H1 (cell line): ENCODE measurements around the gene SLC25A34. TPM values are rescaled to one million over a fixed set of nuclear protein-coding genes. Genes with fewer than 3 reads are reported as not detected.

Experiments
- CTCF ChIA-PET: fragments of 300-600 bp; sonication (Branson Sonifier 250); formaldehyde crosslinking; loops from one replicate; lab custom pipeline; 2021; ENCODE audit not compliant: partially characterized antibody; lab: Charles Lee
- POLR2A ChIA-PET: fragments of 300-600 bp; sonication (Branson Sonifier 250); formaldehyde crosslinking; loops from one replicate; lab custom pipeline; 2021; ENCODE audit warnings: inconsistent platforms; ENCODE audit not compliant: partially characterized antibody; lab: Charles Lee
- DNase-seq, 2 experiments: peaks; one replicate each; pipeline versions ENCODE4 v3.0.0 to v3.0.0-alpha.2; 2010 to 2022; ENCODE audit warnings: low spot score in 2 of 2, low read depth in 1 of 2, mixed read lengths in 1 of 2
- FAIRE-seq: peaks from 2 replicates; lab custom pipeline; 2011; peaks lifted over from hg19 to GRCh38; lab: Jason Lieb, UNC
- H2AFZ ChIP-seq: 2 replicates; pipeline ENCODE4 v1.8.1; 2012; ENCODE audit warnings: low read length, inconsistent platforms
- H2AK5ac ChIP-seq: 2 replicates; pipeline ENCODE4 v1.6.1; 2013; ENCODE audit warnings: low read depth, low read length
- H2BK120ac ChIP-seq: replicated peaks from 2 replicates; pipeline ENCODE3; 2013; ENCODE audit warnings: low read depth, low read length, inconsistent platforms
- H2BK12ac ChIP-seq: 2 replicates; pipeline ENCODE4 v1.6.1; 2013; ENCODE audit warnings: low read depth, low read length
- H2BK15ac ChIP-seq: 2 replicates; pipeline ENCODE4 v1.6.1; 2013; ENCODE audit warnings: low read length
- H2BK20ac ChIP-seq: 2 replicates; pipeline ENCODE4 v1.6.1; 2013; ENCODE audit warnings: low read length
- H2BK5ac ChIP-seq: 2 replicates; pipeline ENCODE4 v1.6.1; 2013; ENCODE audit warnings: low read depth, low read length
- H3K14ac ChIP-seq: 2 replicates; pipeline ENCODE4 v1.6.1; 2013; ENCODE audit warnings: inconsistent platforms; ENCODE audit not compliant: insufficient read length
- H3K18ac ChIP-seq: 2 replicates; pipeline ENCODE4 v1.6.1; 2013; ENCODE audit warnings: low read length; ENCODE audit errors: extremely low read depth
- H3K23ac ChIP-seq: 2 replicates; pipeline ENCODE4 v1.6.1; 2013; ENCODE audit warnings: inconsistent platforms; ENCODE audit not compliant: insufficient read length
- H3K23me2 ChIP-seq: 2 replicates; pipeline ENCODE4 v1.6.1; 2013; ENCODE audit warnings: low read depth, low read length
- H3K27ac ChIP-seq: 2 replicates; pipeline ENCODE4 v1.6.1; 2011; ENCODE audit warnings: low read depth, low read length, inconsistent platforms
- H3K27me3 ChIP-seq, 4 experiments: replicated peaks in 1 of 4; 1 replicate in 1 of 4; 2 replicates in 3 of 4; pipeline versions ENCODE4 v1.6.1 to v1.8.1; 2011 to 2013; ENCODE audit warnings: low read length in 3 of 4, mild to moderate bottlenecking in 3 of 4, inconsistent platforms in 2 of 4, mixed read lengths in 2 of 4, moderate library complexity in 1 of 4; ENCODE audit not compliant: control insufficient read depth in 3 of 4, insufficient read depth in 3 of 4; ENCODE audit errors: extremely low read depth in 1 of 4
- H3K36me3 ChIP-seq, 4 experiments: 2 replicates each; pipeline versions ENCODE4 v1.6.1 to v1.8.1; 2011 to 2013; ENCODE audit warnings: mild to moderate bottlenecking in 4 of 4, low read length in 3 of 4, moderate library complexity in 2 of 4, control low read depth in 1 of 4, inconsistent platforms in 1 of 4; ENCODE audit not compliant: insufficient read depth in 4 of 4, control insufficient read depth in 2 of 4
- H3K4ac ChIP-seq: replicated peaks from 2 replicates; pipeline ENCODE3; 2013; ENCODE audit warnings: low read length, low read depth, mixed read lengths, inconsistent platforms; ENCODE audit not compliant: insufficient read length
- H3K4me1 ChIP-seq, 4 experiments: replicated peaks in 1 of 4; 1 replicate in 1 of 4; 2 replicates in 3 of 4; pipeline versions ENCODE4 v1.6.1 to v1.8.1; 2011 to 2013; ENCODE audit warnings: low read length in 3 of 4, inconsistent platforms in 2 of 4, mixed read lengths in 1 of 4; ENCODE audit not compliant: insufficient read depth in 4 of 4, control insufficient read depth in 3 of 4
- H3K4me2 ChIP-seq, 2 experiments: 2 replicates each; pipeline versions ENCODE4 v1.6.1 to v1.8.1; 2011 to 2013; ENCODE audit warnings: low read depth in 2 of 2, low read length in 2 of 2, control low read depth in 1 of 2, inconsistent platforms in 1 of 2, mild to moderate bottlenecking in 1 of 2; ENCODE audit not compliant: insufficient read depth in 1 of 2
- H3K4me3 ChIP-seq, 4 experiments: fragments of 200-600, 300-600 bp in 1 of 4; sonication (generic), shearing (Covaris generic), sonication (Bioruptor Twin) in 1 of 4; 2 replicates each; pipeline versions ENCODE4 v1.5.1 to v1.8.1; 2011 to 2016; ENCODE audit warnings: low read length in 4 of 4, low read depth in 3 of 4, control low read depth in 2 of 4, inconsistent platforms in 2 of 4, mild to moderate bottlenecking in 2 of 4, mixed read lengths in 1 of 4, moderate library complexity in 1 of 4; ENCODE audit not compliant: insufficient read depth in 2 of 4; ENCODE audit errors: extremely low read depth in 1 of 4
- H3K56ac ChIP-seq: replicated peaks from 2 replicates; pipeline ENCODE3; 2013; ENCODE audit warnings: low read depth, mild to moderate bottlenecking, mixed read lengths, low read length, inconsistent platforms; ENCODE audit not compliant: insufficient read length
- H3K79me1 ChIP-seq: 2 replicates; pipeline ENCODE4 v1.6.1; 2013; ENCODE audit warnings: low read depth, low read length, control low read depth
- H3K79me2 ChIP-seq, 2 experiments: 2 replicates each; pipeline versions ENCODE4 v1.6.1 to v1.8.1; 2012 to 2013; ENCODE audit warnings: low read length in 2 of 2, mild to moderate bottlenecking in 2 of 2, inconsistent platforms in 1 of 2; ENCODE audit not compliant: insufficient read depth in 2 of 2, control insufficient read depth in 1 of 2
- H3K9ac ChIP-seq, 4 experiments: replicated peaks in 1 of 4; 1 replicate in 1 of 4; 2 replicates in 3 of 4; pipeline versions ENCODE4 v1.6.1 to v1.8.1; 2011 to 2013; ENCODE audit warnings: low read depth in 3 of 4, low read length in 3 of 4, control low read depth in 2 of 4, mild to moderate bottlenecking in 2 of 4, moderate library complexity in 2 of 4, inconsistent platforms in 1 of 4; ENCODE audit errors: extremely low read depth in 1 of 4
- H3K9me3 ChIP-seq, 2 experiments: 2 replicates each; pipeline versions ENCODE4 v1.6.1 to v1.8.1; 2012 to 2013; ENCODE audit warnings: mild to moderate bottlenecking in 2 of 2, moderate library complexity in 2 of 2, control low read depth in 1 of 2, inconsistent platforms in 1 of 2, low read depth in 1 of 2, low read length in 1 of 2, mixed read lengths in 1 of 2; ENCODE audit not compliant: insufficient read depth in 2 of 2
- H4K20me1 ChIP-seq, 2 experiments: replicated peaks in 1 of 2; 2 replicates each; pipeline versions ENCODE3 to v1.8.1; 2011 to 2013; ENCODE audit warnings: inconsistent platforms in 2 of 2, low read length in 2 of 2, mild to moderate bottlenecking in 1 of 2; ENCODE audit not compliant: insufficient read depth in 2 of 2, control insufficient read depth in 1 of 2
- H4K5ac ChIP-seq: 2 replicates; pipeline ENCODE4 v1.6.1; 2013; ENCODE audit warnings: low read length, low read depth, mixed read lengths, inconsistent platforms; ENCODE audit not compliant: insufficient read length
- H4K8ac ChIP-seq: 2 replicates; pipeline ENCODE4 v1.8.0; 2013; ENCODE audit warnings: mild to moderate bottlenecking, moderate library complexity, low read length, inconsistent platforms; ENCODE audit not compliant: insufficient read depth; ENCODE audit errors: extremely low read depth
- H4K91ac ChIP-seq: replicated peaks from 2 replicates; pipeline ENCODE3; 2013; ENCODE audit warnings: low read length, mixed read lengths, inconsistent platforms; ENCODE audit not compliant: insufficient read length
- KDM1A ChIP-seq: fragments of 200-600, 300-600 bp; sonication (generic); IDR thresholded peaks from 2 replicates; pipeline ENCODE4 v1.7.1; 2016; ENCODE audit warnings: mild to moderate bottlenecking, low read length, borderline replicate concordance
- TBP ChIP-seq: IDR thresholded peaks from 2 replicates; pipeline ENCODE4 v1.6.1; 2011; ENCODE audit warnings: low read depth, low read length, improper control_type of control experiment
- WGBS, 2 experiments: shearing (Covaris generic) in 1 of 2; methylation state at CpG; one replicate each; pipeline versions ENCODE4 v1.1.6 to v1.1.7; 2013 to 2015; ENCODE audit warnings: low lambda C conversion rate in 2 of 2, mixed read lengths in 2 of 2, inconsistent platforms in 1 of 2, low coverage in 1 of 2, missing lambda C conversion rate in 1 of 2; ENCODE audit not compliant: insufficient replicate concordance in 2 of 2, insufficient coverage in 1 of 2, insufficient read length in 1 of 2; ENCODE audit errors: extremely low coverage in 1 of 2, missing lambda C conversion rate in 1 of 2; 5-methylcytosine and 5-hydroxymethylcytosine counted together
- polyA plus RNA-seq, 7 experiments: library from polyadenylated mRNA; depleted of rRNA in 3 of 7; stranded (reverse) in 5 of 7; unstranded in 2 of 7; fragments of >200 nt in 5 of 7; fragments of 200-250 nt in 2 of 7; gene quantifications; 1 replicate in 5 of 7; 2 replicates in 1 of 7; 4 replicates in 1 of 7; pipeline versions ENCODE4 v1.2.1 to v1.2.3, GENCODE V29; 2011 to 2013; ENCODE audit warnings: missing spikeins in 2 of 7, mixed read lengths in 2 of 7
- total RNA-seq: library from RNA; stranded (reverse); fragmentation: NEBNext Ultra II Directional; extraction: Animal tissue kit (Norgen Biotek cat#: 25700); gene quantifications from 2 replicates; pipeline ENCODE4 v1.2.1, GENCODE V29; 2021

SLC25A34 gene
- total and polyA plus RNA-seq, 2 of the 8 experiments (the other 6 are each of a cell fraction or from before 2014, with no cell fraction given), result 0.48 to 0.62 TPM

GRCh38 chr1:15748690-15749398 lies 12.8 kb downstream of the SLC25A34 start:
- H3K9me3 ChIP-seq, result no peaks in the 10 kb centered on the region
- H3K56ac ChIP-seq, result no peak overlapping the region
- H2AK5ac ChIP-seq, result no peak overlapping the region
- no peak overlapping the region for H3K4me3 ChIP-seq
- no peak overlapping the region for H3K23ac ChIP-seq
- no peaks in the 10 kb centered on the region for H3K36me3 ChIP-seq
- no peaks in the 10 kb centered on the region for H3K79me2 ChIP-seq
- no peak overlapping the region for H3K14ac ChIP-seq
- 0 out of 2 replicates have a peak overlapping the region, but pooled peaks have one; percentile 34 for H2BK20ac ChIP-seq
- no peak overlapping the region for H3K4me2 ChIP-seq
- no peaks in the 10 kb centered on the region for H4K20me1 ChIP-seq
- DNase-seq, result no peak
- H3K23me2 ChIP-seq, result 0 out of 2 replicates have a peak, but pooled peaks cover under 1% of the 10 kb centered on the region
- TF ChIP-seq KDM1A (peak; percentile 46; the same call in 1 of the 2 replicates), TBP (no peak)
- TF ChIP-seq, all 59 proteins: peak for 1
- FAIRE-seq, result no peak
- H3K18ac ChIP-seq, result peak overlapping the region; percentile 53; the same call in 1 of the 2 replicates
- peaks cover 0 to 7% (median 3%) of the 10 kb centered on the region in 4 experiments; a peak in 5 of 7 replicates for H3K4me1 ChIP-seq
- H3K9ac ChIP-seq, result no peak overlapping the region
- WGBS, 2 experiments, result 92% methylated on average over 10 of the region's 10 CpGs; no CpG with 5 or more reads in 1 of the 2 experiments
- peak overlapping the region; percentile 29 for H4K91ac ChIP-seq
- H4K8ac ChIP-seq, result peak overlapping the region; percentile 62; the same call in 1 of the 2 replicates
- H2BK5ac ChIP-seq, result peak overlapping the region; percentile 78; the same call in 1 of the 2 replicates
- no peaks in the 10 kb centered on the region for H3K27me3 ChIP-seq
- no peak overlapping the region for H4K5ac ChIP-seq
- H3K4ac ChIP-seq, result no peak overlapping the region
- no peak overlapping the region for H2BK120ac ChIP-seq
- no peaks in the 10 kb centered on the region for H3K79me1 ChIP-seq
- ChIA-PET POLR2A (interaction anchor here (0.9 to 3.3 kb wide), 5 partner anchors 11 to 162 kb away, joined by 3 to 14 read pairs (median 3); partner anchors contain the start of genes FBLIM1 and SLC25A34), CTCF (interaction anchor here (0.6 to 1.4 kb wide), 6 partner anchors 10 to 159 kb away, joined by 3 read pairs; no protein-coding TSS in a partner anchor)
- H2AFZ ChIP-seq, result 0 out of 2 replicates have a peak overlapping the region, but pooled peaks have one; percentile 11
- H3K27ac ChIP-seq, result no peak overlapping the region
- no peak overlapping the region for H2BK15ac ChIP-seq
- H2BK12ac ChIP-seq, result peak overlapping the region; percentile 60; the same call in 1 of the 2 replicates
